T-helper 2 cell (primary cell): ENCODE results near the gene NUP50.

ENCODE experiments used
- DNase-seq, 5 experiments: peaks; one replicate each; pipeline versions ENCODE4 v3.0.0 to v3.0.0-alpha.2; 2012 to 2022
- total RNA-seq, 2 donors: gene quantifications; one replicate each; lab custom pipeline; 2026; lab: John Stamatoyannopoulos, UW

The NUP50 gene, protein sequence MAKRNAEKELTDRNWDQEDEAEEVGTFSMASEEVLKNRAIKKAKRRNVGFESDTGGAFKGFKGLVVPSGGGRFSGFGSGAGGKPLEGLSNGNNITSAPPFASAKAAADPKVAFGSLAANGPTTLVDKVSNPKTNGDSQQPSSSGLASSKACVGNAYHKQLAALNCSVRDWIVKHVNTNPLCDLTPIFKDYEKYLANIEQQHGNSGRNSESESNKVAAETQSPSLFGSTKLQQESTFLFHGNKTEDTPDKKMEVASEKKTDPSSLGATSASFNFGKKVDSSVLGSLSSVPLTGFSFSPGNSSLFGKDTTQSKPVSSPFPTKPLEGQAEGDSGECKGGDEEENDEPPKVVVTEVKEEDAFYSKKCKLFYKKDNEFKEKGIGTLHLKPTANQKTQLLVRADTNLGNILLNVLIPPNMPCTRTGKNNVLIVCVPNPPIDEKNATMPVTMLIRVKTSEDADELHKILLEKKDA
- 146 to 151 reads per million in 2 donors for total RNA-seq

DNA sequence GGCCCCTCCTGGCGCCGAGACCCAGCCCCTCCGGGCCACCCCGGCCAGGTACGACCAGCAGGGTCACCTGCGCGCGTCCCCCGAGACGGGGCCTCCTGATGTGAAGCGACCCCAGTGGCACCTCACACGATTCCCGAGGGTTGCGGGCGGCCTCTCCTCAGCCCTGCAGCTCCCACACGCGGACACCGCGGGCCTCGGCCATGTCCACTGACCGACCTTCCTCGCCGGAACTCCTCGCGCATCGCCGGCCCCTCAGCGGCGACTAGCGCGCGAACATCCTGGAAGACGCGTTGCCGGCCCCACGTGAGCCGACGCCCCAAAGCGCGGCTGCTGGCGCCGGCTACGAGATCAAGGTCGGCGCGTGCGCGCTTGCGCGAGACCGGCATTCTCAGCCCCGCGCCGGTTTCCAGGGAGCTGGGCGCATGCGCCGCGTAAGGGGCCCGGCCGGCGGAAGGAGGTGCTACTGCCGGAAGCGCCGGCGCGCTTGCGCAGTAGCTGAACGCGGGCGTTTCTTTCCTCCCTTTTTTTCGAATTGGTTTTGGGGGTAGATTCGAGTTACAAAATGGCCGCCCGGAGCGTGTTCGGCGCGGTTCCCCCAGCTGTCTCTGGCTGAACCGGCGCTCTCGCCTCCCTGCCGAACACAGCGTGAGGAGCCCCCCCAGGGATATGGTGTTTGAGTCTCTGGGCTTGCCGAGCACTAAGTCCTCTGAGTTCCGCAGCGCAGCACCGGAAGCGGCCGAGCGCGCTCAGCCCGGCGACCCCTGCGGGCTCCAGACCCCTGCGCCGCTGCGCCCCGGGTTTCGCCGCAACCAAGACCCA is at the start of gene NUP50:
Gene NUP50, plus strand, starts transcription at position 475 of the 819 bp plus-strand sequence. CDS start 4,253 bp downstream, outside the sequence.
- peak; percentile 91 to 98 (median 96) for DNase-seq

DNA sequence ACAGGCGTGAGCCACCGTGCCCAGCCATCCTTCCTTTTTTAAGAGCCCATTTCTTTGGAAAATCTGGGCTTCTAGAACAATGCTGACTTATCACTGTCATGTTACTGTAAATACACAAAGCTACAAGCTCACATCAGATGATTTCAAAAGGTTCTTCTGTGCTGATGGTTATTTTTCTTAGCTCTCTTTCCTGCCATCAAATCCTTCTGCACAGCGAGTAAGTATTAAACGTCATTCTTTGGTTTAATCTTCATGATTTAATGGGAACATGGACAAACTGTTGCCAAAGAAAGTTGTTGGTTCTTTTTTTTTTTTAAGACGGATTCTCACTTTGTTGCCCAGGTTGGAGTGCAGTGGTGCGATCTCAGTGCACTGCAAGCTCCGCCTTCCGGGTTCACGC is 43.3 kb upstream of the NUP50 start:
- DNase-seq: no peak

DNA sequence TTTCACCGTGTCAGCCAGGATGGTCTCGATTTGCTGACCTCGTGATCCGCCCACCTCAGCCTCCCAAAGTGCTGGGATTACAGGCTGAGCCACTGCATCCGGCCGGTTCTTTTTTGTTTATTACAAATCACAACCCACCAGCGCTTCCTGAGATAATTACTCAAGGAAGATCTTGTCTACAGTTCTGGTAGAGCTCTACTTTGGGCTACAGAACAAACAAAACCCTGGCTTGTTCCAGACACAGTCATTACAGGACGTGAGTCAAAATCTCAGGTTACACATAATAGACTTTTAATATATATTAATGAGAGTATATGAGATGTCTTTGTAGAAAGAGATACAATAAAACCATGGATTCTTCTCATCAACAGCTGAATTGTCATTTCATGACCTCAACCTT is 42.8 kb upstream of the NUP50 start:
- DNase-seq: no peak

DNA sequence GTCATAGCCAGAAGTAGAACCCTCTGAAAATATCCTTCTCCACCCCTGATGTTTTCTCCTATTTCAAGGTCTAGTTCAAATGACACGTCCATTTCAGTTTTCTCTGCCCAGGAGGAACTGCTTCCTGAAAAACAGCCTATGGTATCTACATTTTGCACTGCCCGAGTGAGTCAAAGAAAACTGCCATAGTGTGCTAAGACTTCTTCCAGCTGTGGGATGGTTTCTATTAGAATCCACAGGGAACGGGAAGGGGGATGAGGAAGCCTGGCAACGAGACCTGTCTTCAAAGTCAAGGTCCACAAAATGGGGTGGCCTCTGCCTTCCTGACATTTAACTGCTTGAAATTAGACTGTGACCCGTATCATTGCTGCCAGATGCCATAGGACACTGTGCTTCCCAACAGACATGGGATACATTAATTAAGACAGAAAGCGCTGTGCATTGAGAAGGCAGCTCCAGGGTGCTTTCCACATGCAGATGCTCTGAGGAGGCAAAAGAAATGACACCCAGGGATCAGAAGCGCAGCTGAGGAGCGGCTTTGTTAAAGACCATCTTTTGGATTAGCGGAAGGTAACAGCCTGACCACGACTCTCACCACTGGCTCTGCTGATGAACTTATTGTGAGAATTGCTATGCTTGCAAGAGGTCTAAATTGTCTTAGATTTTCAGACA is 39.4 kb upstream of the NUP50 start:
- no peak for DNase-seq

DNA sequence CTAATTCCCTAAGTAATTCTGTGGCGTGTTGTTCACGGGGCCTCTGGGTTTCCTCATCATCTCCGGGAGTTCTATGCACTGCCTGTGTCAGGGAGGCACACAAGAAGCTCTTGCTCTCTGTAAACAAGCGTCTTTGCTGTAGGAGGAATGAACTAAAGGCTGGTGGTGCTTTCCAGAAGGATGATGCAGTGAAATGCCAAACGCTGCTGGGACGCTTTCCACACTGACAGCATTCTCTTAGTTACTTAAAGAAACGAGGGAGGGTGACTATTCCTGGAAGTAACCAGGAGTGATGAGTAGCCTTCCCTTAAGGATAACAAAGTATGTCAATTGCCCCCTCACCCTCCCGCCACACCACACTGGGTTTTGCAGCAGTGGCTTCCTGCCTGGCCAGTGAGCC is 38.5 kb upstream of the NUP50 start:
- DNase-seq: no peak

DNA sequence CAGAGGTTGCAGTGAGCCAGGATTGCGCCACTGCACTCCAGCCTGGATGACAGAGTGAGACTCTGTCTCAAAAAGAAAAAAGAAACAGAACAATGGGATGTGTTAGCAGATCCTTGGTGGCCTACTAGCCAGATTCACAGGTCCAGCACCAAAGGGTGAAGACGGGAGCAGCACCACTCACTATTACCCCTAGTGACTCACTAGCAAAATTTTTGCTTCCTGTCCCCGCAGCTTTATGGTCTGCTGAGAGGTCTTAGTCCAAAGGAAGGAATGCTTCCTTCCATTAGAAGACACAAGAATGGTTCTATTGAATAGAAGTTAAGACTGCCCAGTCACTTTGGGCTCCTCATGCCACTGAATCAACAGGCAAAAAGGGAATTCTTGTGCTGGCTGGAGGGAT is 35.9 kb upstream of the NUP50 start:
- no peak for DNase-seq

DNA sequence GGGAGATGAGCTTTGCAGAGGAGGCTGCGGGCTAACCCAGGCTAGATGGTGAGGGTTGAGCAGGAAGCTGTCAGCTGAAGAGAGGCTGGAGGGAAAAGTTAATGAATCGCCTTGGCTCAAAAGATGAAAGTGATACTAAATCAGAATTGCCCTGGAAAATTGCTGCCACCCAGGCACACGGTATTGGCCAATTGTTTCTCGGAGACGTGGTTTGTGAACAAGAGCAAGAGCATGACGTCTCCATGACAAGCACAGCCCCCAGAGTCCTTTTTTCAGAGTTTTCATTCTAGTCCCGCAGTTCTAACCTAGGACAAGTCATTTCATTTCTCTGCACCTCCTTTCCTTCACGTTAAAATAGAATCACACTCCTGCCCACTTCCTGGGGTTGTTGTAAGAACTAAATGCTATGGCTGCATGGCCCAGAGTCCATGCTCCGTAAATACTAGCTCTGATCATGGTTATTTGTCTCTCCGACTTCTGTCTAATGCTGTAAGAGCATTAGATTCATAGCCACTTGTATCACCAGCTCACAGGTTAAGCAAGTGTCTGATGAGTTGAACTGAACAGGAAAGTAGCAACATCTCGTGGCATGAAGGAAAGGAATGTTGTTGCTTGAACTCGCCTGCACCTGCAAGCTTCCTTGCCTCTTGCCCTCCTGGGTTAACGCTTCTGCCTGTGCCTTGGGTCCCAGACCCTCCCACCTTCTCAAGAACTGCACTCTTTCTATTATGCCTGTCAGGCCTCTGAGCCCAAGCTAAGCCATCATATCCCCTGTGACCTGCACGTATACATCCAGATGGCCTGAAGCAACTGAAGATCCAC is 33.8 kb upstream of the NUP50 start:
- DNase-seq: peak in 2 of 5 experiments; percentile 26 to 58

DNA sequence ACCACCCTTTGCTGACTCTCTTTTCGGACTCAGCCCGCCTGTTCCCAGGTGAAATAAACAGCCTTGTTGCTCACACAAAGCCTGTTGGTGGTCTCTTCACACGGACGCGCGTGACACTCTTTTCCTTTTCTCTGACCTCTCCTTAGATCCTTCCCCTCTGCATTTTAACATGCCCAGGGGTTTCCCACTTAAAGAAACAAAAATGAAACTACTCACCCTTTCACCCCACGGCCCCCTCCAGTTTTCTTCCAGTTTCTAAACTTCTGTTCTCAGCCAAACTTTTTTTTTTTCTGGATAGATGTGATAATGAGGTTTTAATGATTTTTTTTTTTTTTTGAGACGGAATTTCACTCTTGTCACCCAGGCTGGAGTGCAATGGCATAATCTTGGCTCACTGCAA is 32.8 kb upstream of the NUP50 start:
- DNase-seq: no peak

DNA sequence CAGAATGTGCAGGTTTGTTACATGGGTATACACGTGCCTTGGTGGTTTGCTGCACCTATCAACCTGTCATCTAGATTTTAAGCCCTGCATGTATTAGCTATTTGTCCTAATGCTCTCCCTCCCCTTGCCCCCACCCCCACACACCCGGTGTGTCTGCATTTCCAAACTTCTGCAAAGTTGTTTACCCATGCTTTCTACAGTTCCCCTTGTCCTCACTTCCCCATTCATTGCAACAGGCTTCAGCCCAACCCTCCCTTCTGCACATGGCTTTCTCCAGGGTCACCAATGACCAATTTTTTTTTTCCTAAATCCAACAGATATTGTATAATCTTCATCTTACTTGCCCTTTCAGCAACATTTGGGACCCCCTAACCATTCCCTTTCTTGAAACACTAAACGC is 32.0 kb upstream of the NUP50 start:
- DNase-seq: no peak

DNA sequence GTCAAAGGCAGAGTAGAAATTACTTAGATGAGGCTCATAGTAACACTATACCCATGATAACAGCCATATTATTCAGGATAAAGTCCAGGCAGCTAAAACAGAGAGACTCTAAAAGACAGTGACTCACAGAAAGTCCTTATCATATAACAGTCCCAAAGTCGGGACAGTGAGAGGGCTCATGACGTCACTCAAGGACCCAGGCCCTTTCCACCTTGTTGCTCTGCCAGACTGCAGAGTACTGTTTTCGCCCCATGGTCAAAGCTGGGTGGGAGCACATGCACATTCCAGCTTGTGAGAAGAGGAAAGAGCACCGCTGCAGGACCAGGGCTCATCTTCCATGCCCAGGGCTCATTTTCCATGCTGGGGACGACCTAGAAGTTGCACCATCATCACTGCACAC is 29.4 kb upstream of the NUP50 start:
- DNase-seq: no peak

DNA sequence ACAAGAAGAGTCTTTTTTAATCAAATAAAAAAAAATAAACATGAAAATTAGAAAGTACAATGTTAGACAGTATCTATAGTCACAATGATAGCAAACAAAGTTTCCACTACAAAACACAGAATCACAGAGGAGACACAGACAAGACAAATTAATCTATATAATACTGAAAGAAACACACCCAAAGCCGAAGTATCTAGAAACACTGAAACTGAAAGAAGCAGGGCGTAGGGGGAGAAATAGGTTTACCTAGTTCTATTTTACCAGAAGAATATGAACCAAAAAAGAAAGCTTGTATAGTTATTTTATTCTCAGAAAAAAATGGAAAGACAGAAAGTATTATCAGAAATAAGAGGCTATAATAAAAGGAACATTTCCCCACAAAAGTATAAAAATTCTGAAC is 27.1 kb upstream of the NUP50 start:
- peak in 1 of 5 experiments; percentile 22 for DNase-seq

DNA sequence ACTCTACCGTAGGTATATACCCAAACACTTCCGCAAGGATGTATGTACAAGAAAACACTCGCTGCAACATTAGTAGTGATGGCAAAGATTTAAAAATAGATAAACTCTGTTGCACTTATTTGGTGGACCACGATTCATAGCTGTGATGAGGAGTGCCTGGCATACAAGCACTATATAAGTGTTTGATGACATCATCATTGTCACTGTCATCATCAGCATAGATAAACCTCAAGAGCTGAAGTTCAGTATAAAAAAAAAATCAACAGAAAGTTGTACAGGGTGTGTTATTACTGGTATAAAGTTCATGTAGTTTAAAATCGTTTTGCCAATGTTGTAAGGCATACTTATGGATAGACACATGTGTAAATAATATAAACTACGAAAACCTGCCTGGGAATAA is 24.0 kb upstream of the NUP50 start:
- DNase-seq: peak in 1 of 5 experiments; percentile 26

DNA sequence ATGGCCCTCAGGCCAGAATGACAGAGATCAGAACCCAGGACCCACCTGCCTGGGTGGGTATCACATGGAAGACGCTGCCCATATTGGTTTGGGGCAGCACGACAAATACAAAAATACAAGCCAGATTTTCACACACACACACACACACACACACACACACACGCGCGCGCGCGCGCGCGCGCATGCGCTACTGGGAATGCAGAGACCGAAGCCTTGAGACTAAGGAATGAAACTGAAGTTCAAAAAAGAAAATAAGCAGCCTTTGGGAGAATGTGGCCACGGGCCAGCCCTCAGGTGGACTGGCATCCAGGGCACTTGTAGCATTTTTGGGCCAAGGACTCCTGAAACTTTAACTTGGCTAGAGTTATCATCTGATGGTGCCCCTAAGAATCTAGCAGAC is 21.3 kb upstream of the NUP50 start:
- no peak for DNase-seq

DNA sequence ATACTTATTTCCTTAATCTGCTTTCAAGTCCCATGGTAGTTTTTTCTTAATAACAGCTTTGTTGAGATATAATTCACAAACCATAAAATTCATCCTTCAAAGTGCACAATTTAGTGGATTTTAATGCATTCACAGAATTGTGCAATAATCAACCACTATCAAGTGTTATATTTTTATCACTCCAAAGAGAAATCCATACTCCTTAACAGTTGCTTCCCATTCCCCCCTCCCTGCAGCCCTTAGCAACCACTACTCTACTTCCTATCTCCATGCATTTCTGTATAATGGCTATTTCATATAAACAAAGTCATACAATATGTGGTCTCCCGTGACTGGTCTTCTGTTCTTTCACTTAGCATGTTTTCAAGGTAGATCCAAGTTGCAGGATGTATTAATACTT is 18.8 kb upstream of the NUP50 start:
- DNase-seq: no peak

DNA sequence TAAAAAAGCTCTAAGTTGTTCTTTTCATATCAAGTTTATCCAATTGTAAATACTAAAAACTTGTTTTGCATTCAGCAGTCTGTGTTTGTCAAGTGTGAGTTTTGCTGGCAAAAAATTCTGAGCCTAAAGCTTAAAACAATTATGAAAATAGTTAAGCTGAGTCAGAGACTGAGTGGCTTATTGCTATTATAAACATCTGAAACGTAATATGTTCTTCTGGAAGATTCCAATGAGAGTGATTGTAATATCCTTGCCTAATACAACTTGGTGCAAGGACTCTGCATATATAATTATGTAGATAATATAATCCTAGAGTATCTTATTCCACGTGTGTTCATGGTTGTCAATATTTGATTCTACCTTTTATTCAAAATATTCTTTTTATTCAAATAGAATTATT is 14.1 kb upstream of the NUP50 start:
- DNase-seq: no peak

DNA sequence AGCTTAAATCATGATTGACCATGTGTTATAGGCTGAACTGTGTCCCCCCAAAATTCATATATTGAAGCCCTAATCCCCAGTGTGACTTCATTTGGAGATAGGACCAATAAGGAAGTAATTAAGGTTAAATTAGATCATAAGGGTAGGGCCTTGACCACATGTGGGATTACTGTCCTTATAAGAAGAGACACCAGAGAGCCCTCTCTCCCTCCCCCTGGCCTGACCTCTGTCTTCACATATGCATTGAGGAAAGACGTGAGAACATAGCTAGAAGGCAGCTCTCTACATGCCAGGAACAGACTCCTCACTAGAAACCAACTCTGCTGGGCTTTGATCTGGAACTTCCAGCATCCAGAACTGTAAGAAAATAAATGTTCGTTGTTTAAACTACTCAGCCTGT is 13.6 kb upstream of the NUP50 start:
- DNase-seq: no peak

DNA sequence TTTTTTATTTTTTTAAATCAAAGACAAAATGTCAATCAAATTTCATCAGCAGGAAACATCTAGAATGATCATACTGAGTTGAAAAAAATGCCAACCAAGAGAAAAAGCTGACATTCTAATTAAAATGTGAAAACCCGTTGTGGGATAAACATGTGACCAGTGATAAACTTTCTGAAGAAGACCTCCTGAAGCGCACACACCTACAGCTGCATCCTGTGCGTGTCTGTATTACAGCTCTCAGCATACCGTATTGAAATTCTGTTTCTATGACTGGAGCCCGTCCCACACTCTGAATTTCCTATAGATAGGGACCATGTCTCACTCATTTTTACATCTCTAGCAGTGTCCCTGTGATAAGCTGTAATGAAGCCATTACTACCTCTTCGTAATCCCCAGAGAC is 12.2 kb upstream of the NUP50 start:
- no peak for DNase-seq

DNA sequence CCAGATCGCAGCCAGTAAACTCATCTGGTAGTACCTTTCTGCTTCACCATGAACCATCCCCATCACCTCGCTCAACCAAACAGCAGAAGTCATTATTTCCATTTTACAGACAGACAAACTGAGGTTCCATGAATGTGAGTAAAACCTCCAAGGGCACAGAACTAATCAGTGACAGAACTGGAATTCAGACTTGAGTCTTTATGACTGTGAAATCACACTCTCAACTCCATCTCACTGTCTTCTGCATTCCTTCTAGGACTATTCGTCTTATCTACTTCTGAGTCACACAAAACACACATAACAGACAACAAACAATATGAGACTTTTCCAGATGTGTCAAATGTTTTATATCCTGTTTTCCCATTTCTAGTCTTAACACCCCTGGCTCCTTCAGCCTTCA is 9.3 kb upstream of the NUP50 start:
- no peak for DNase-seq

DNA sequence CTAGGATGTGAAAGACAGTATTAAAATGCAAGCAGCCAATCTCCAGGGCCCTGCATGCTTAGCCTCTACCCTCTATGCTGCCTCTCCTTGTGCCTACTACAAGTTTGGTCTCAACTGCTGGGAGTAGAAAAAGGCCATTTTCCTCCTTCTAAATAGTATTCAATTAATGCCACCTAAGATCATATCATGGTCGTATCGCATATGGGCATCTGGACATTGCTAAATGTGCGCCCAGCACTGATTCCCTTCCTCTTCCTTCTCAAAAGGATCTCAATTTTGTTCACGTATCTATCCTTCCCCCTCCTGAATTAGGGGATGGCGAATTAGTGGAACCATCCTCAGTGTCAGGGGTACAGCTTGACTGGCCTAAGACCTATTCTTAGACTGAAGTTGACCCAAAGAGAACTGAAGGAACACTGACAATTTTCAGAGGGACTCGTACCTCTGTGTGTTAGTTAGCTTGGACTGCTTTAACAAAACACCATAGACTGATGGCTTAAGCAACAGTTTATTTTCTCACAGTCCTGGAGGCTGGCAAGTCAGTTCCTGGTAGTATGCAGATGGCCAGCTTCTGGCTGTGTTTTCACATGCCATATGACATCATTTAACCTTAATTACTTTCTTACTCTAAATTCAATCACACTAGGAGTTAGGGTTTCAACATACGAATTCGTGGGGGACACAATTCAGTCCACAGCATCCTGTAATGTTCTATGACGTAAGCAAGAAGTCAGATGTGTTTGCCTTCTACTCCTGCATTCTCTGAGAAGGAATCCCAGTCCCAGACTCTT is 8.5 kb upstream of the NUP50 start:
- DNase-seq: no peak

DNA sequence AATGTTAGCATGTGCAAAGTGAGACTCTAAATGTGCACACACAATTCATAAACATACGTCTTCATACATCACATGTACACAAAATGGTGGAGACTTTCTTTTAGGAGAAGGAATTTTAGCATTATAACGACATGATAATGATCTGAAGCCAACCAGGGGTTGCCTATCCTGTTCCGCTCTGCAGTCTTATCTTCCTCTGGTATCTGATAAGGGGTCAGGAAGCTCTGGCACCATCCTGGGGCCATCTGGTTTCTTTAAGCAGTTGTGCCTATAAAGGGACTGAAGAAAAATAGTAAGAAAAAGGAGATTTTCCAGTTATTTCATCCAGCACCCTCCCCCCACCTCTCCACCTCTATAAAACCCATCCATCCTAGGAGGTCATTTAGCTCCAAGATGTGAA is 5.8 kb upstream of the NUP50 start:
- no peak for DNase-seq

DNA sequence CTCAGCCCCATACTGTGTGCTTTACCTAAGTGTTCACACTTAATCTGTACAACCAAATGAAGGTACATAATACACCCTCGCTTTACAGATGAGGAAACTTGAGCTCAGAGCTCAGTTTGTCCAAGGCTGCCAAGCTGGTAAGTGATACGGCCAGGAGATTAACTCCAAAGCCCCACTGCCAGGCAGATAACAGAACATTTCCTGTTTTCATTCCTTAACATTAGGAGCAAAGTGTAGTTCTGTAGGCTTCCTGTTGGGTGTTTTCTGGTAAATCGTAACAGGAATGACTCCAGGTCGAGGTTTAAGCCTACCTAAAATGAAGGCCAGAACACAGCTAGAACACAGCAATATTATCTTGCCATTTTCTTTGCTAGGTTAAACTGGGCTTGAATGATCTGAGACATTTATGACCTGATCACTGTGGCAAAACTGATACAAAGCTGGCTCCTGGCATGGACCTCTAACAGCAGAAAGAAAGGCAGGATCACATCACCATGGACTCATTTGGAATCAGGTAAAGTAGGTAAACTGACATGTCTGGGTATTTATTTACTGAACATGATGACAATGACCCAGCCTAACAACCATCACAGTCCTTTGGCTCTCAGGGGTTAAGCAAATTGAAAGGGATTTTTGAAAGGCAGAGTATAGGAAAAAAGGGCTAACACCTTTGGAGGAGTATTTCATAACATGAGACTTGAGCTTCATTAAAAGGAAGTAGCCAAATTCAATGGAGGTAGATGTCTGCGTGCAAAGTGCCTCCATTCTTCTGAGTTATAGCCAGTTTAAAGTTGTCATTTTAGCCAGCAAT is 3.9 kb upstream of the NUP50 start:
- DNase-seq: no peak
